ENCODE results near the gene PPP1R27. TPM values are rescaled to one million over a fixed set of nuclear protein-coding genes. Genes with fewer than 3 reads are reported as not detected.

The PPP1R27 gene
- total and polyA plus RNA-seq, 9 of the 15 experiments (the other 6 are each of a cell fraction or from before 2014, with no cell fraction given), result 0.29 to 6.9 (median 1.5) TPM; not detected in 2

- no peak for FAIRE-seq
- TF ChIP-seq ZFP91 (CRISPR knock-in tag; IDR thresholded peaks at IDR 0.05) (no peak), SRSF1 (IDR thresholded peaks at IDR 0.05; ENCODE audit: low read depth, low read length) (no peak), SMARCB1 (IDR thresholded peaks at IDR 0.05; ENCODE audit: insufficient read length, low read depth) (no peak), SMAD4 (CRISPR knock-in tag; conservative IDR thresholded peaks at IDR 0.05) (peak; percentile 72), HSF4 (CRISPR knock-in tag; IDR thresholded peaks at IDR 0.05; ENCODE audit: borderline replicate concordance) (no peak), KLF16 (IDR thresholded peaks at IDR 0.05) (no peak), SNIP1 (IDR thresholded peaks at IDR 0.05; ENCODE audit: low read depth) (no peak), HMG20B (CRISPR knock-in tag; IDR thresholded peaks at IDR 0.05) (no peak), FIP1L1 (IDR thresholded peaks at IDR 0.05; ENCODE audit: low read depth, low read length, poor library complexity, severe bottlenecking) (peak; percentile 58), CXXC5 (CRISPR knock-in tag; IDR thresholded peaks at IDR 0.05) (peak; percentile 74), ZNF408 (CRISPR knock-in tag; IDR thresholded peaks at IDR 0.05; ENCODE audit: low read depth) (no peak), FOXJ2 (tag; IDR thresholded peaks at IDR 0.05) (no peak), ZBTB7A (IDR thresholded peaks at IDR 0.05; ENCODE audit: borderline replicate concordance, control insufficient read depth, low read depth, low read length) (peak; percentile 68; the same call in 1 of the 2 replicates)
- TF ChIP-seq, protein P1, sequence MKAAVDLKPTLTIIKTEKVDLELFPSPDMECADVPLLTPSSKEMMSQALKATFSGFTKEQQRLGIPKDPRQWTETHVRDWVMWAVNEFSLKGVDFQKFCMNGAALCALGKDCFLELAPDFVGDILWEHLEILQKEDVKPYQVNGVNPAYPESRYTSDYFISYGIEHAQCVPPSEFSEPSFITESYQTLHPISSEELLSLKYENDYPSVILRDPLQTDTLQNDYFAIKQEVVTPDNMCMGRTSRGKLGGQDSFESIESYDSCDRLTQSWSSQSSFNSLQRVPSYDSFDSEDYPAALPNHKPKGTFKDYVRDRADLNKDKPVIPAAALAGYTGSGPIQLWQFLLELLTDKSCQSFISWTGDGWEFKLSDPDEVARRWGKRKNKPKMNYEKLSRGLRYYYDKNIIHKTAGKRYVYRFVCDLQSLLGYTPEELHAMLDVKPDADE (conservative IDR thresholded peaks at IDR 0.05; ENCODE audit: control insufficient read depth, low read depth, low read length), result no peak; the same call in 1 of the 2 replicates
- TF ChIP-seq, protein P2, sequence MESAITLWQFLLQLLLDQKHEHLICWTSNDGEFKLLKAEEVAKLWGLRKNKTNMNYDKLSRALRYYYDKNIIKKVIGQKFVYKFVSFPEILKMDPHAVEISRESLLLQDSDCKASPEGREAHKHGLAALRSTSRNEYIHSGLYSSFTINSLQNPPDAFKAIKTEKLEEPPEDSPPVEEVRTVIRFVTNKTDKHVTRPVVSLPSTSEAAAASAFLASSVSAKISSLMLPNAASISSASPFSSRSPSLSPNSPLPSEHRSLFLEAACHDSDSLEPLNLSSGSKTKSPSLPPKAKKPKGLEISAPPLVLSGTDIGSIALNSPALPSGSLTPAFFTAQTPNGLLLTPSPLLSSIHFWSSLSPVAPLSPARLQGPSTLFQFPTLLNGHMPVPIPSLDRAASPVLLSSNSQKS (CRISPR knock-in tag; IDR thresholded peaks at IDR 0.05), result no peak
- TF ChIP-seq, protein P3, sequence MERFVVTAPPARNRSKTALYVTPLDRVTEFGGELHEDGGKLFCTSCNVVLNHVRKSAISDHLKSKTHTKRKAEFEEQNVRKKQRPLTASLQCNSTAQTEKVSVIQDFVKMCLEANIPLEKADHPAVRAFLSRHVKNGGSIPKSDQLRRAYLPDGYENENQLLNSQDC (CRISPR knock-in tag; IDR thresholded peaks at IDR 0.05), result no peak
Observed at GRCh38 chr17:81832608-81833159, 2.2 kb downstream of the PPP1R27 start.

More at GRCh38 chr17:81832608-81833159, 2.2 kb downstream of the PPP1R27 start:
- POLR2A ChIA-PET, result interaction anchor here (0.6 to 3.6 kb wide), 9 partner anchors 9 to 130 kb away, joined by 3 to 25 read pairs (median 5); partner anchors contain the start of gene MRPL12
- peaks cover 28% of the 10 kb centered on the region; the same call in 2 of the 3 replicates for H3K79me2 ChIP-seq (ENCODE audit: control insufficient read depth, insufficient read depth, low read length)
- ATAC-seq (peak; percentile 77), DNase-seq (ENCODE audit: extremely low read depth in 1 of 4, low spot score in 3 of 4) (peak; percentile 43 to 60 (median 52))
- H4K20me1 ChIP-seq (replicated peaks; ENCODE audit: control insufficient read depth, insufficient read depth, low read length), result no peaks in the 10 kb centered on the region
- H3K4me1 ChIP-seq (replicated peaks in 1 of 2; ENCODE audit: control insufficient read depth in 2 of 2, insufficient read depth in 2 of 2, low read length in 2 of 2), result peaks cover 25 to 63% of the 10 kb centered on the region in 2 experiments
- H3K4me2 ChIP-seq (ENCODE audit: insufficient read depth, low read length), result peak overlapping the region; percentile 89
- intact Hi-C loops (cut with micrococcal nuclease) (no loop called here), in situ Hi-C loops (cut with MboI) (no loop called here)
- peak overlapping the region; percentile 52 for H3K4me3 ChIP-seq
- peak overlapping the region; percentile 64 for H2AFZ ChIP-seq (ENCODE audit: low read depth, low read length)
- CTCF ChIA-PET (ENCODE audit: low intra/inter-chr PET ratio), result no interaction called here
- H3K9me3 ChIP-seq (replicated peaks; ENCODE audit: control insufficient read depth, insufficient read depth, low read depth, low read length), result no peaks in the 10 kb centered on the region
- no TSS peak for BruUV-seq (replicated peaks)
- peak overlapping the region; percentile 76 for H3K27ac ChIP-seq (ENCODE audit: extremely low read depth, low read depth, low read length)
- WGBS (ENCODE audit: insufficient coverage, low coverage, missing lambda C conversion rate), result 2% methylated on average over 28 of the region's 65 CpGs
- no peaks in the 10 kb centered on the region for H3K27me3 ChIP-seq (ENCODE audit: control insufficient read depth in 2 of 2, insufficient read depth in 2 of 2, low read length in 2 of 2)
- no peaks in the 10 kb centered on the region for H3K36me3 ChIP-seq (ENCODE audit: control insufficient read depth, insufficient read depth, low read length)
- H3K9ac ChIP-seq (ENCODE audit: insufficient read depth in 1 of 2, low read depth in 2 of 2, low read length in 2 of 2), result peak overlapping the region; percentile 75 to 96
- H3K9me1 ChIP-seq (ENCODE audit: control insufficient read depth, insufficient read depth, low read length), result no peaks in the 10 kb centered on the region
